HEK293 (cell line): Measurements from ENCODE around the gene ZFHX3.

Experiments
- CTCF ChIA-PET: fragments of 350-600 bp; formaldehyde crosslinking; extraction: SDS; loops from one replicate; lab custom pipeline; 2021; ENCODE audit warnings: antibody characterized with exemption; lab: Yijun Ruan, JAX
- POLR2A ChIA-PET: fragments of 300-600 bp; formaldehyde crosslinking; extraction: SDS; loops from one replicate; lab custom pipeline; 2020; ENCODE audit warnings: antibody characterized with exemption, inconsistent platforms; lab: Yijun Ruan, JAX
- H3K27ac ChIP-seq: fragments of 200-500 bp; sonication (Bioruptor generic); 2 replicates; pipeline ENCODE4 v1.5.1; 2014; ENCODE audit warnings: low read depth, low read length, control low read depth, inconsistent platforms; ENCODE audit errors: extremely low read depth
- H3K36me3 ChIP-seq, 2 experiments: fragments of 200-500 bp in 1 of 2; sonication (Bioruptor generic) in 1 of 2; 1 replicate in 1 of 2; 2 replicates in 1 of 2; pipeline ENCODE4 v1.5.1; 2014 to 2017; ENCODE audit warnings: inconsistent platforms in 2 of 2, low read length in 2 of 2; ENCODE audit not compliant: control insufficient read depth in 2 of 2, insufficient read depth in 1 of 2
- H3K4me1 ChIP-seq: fragments of 200-500 bp; sonication (Bioruptor generic); 2 replicates; pipeline ENCODE4 v1.5.1; 2014; ENCODE audit warnings: mild to moderate bottlenecking, low read length, inconsistent platforms; ENCODE audit not compliant: control insufficient read depth, insufficient read depth
- H3K4me3 ChIP-seq: 2 replicates; pipeline ENCODE4 v1.5.1; 2011; ENCODE audit warnings: low read depth, mild to moderate bottlenecking, control low read depth, low read length, moderate library complexity
- H3K9me3 ChIP-seq: fragments of 200-500 bp; sonication (Bioruptor generic); 2 replicates; pipeline ENCODE4 v1.5.1; 2014; ENCODE audit warnings: low read depth, low read length, inconsistent platforms; ENCODE audit not compliant: control insufficient read depth, insufficient read depth
- EGR2 ChIP-seq: fragments of 450-650 bp; formaldehyde crosslinking; IDR thresholded peaks from 2 replicates; pipeline ENCODE4 v1.5.1; 2016; ENCODE audit warnings: low read depth, missing biosample characterization, missing genetic modification characterization
- KLF1 ChIP-seq: fragments of 450-650 bp; formaldehyde crosslinking; IDR thresholded peaks from 2 replicates; pipeline ENCODE4 v1.5.1; 2016; ENCODE audit warnings: missing biosample characterization, missing genetic modification characterization
- KLF7 ChIP-seq: fragments of 450-650 bp; formaldehyde crosslinking; IDR thresholded peaks from 2 replicates; pipeline ENCODE4 v1.5.1; 2016; ENCODE audit warnings: missing biosample characterization, missing genetic modification characterization, borderline replicate concordance
- PRDM1 ChIP-seq: fragments of 450-650 bp; formaldehyde crosslinking; IDR thresholded peaks from 2 replicates; pipeline ENCODE4; 2016; ENCODE audit warnings: missing biosample characterization, missing genetic modification characterization
- ZEB2 ChIP-seq: fragments of 450-650 bp; formaldehyde crosslinking; IDR thresholded peaks from 2 replicates; pipeline ENCODE4 v1.5.1; 2016; ENCODE audit warnings: missing biosample characterization, missing genetic modification characterization
- ZFP37 ChIP-seq: fragments of 450-650 bp; formaldehyde crosslinking; IDR thresholded peaks from 2 replicates; pipeline ENCODE4 v1.5.1; 2016; ENCODE audit warnings: missing biosample characterization, missing genetic modification characterization
- ZNF157 ChIP-seq: fragments of 450-650 bp; formaldehyde crosslinking; IDR thresholded peaks from 2 replicates; pipeline ENCODE4 v1.5.1; 2016; ENCODE audit warnings: missing biosample characterization, missing genetic modification characterization
- ZNF174 ChIP-seq: fragments of 450-650 bp; formaldehyde crosslinking; IDR thresholded peaks from 2 replicates; pipeline ENCODE4 v1.5.0; 2017; ENCODE audit warnings: missing biosample characterization, mild to moderate bottlenecking, missing genetic modification characterization
- ZNF2 ChIP-seq: fragments of 450-650 bp; formaldehyde crosslinking; IDR thresholded peaks from 2 replicates; pipeline ENCODE4 v1.5.1; 2016; ENCODE audit warnings: missing biosample characterization, missing genetic modification characterization
- ZNF211 ChIP-seq: fragments of 450-650 bp; formaldehyde crosslinking; IDR thresholded peaks from 2 replicates; pipeline ENCODE4 v1.5.1; 2016; ENCODE audit warnings: low read depth, missing biosample characterization, missing genetic modification characterization
- ZNF221 ChIP-seq: fragments of 450-650 bp; formaldehyde crosslinking; IDR thresholded peaks from 2 replicates; pipeline ENCODE4 v1.5.1; 2017; ENCODE audit warnings: missing biosample characterization, missing genetic modification characterization, borderline replicate concordance
- ZNF23 ChIP-seq: fragments of 450-650 bp; formaldehyde crosslinking; IDR thresholded peaks from 2 replicates; pipeline ENCODE4 v1.5.1; 2016; ENCODE audit warnings: missing biosample characterization, missing genetic modification characterization, borderline replicate concordance
- ZNF26 ChIP-seq: fragments of 450-650 bp; formaldehyde crosslinking; IDR thresholded peaks from 2 replicates; pipeline ENCODE4 v1.5.1; 2016; ENCODE audit warnings: missing biosample characterization, missing genetic modification characterization
- ZNF280D ChIP-seq: fragments of 450-650 bp; formaldehyde crosslinking; IDR thresholded peaks from 2 replicates; pipeline ENCODE4 v1.5.1; 2016; ENCODE audit warnings: missing biosample characterization, missing genetic modification characterization
- ZNF311 ChIP-seq: fragments of 450-650 bp; formaldehyde crosslinking; IDR thresholded peaks from 2 replicates; pipeline ENCODE4 v1.5.1; 2017; ENCODE audit warnings: missing biosample characterization, missing genetic modification characterization, borderline replicate concordance
- ZNF394 ChIP-seq: fragments of 450-650 bp; formaldehyde crosslinking; IDR thresholded peaks from 2 replicates; pipeline ENCODE4 v1.5.1; 2016; ENCODE audit warnings: missing biosample characterization, missing genetic modification characterization, mild to moderate bottlenecking, moderate library complexity, borderline replicate concordance
- ZNF398 ChIP-seq: fragments of 450-650 bp; formaldehyde crosslinking; IDR thresholded peaks from 2 replicates; pipeline ENCODE4 v1.5.1; 2017; ENCODE audit warnings: missing biosample characterization, missing genetic modification characterization
- ZNF423 ChIP-seq: fragments of 450-650 bp; formaldehyde crosslinking; IDR thresholded peaks from 2 replicates; pipeline ENCODE4 v1.5.1; 2016; ENCODE audit warnings: missing biosample characterization, missing genetic modification characterization
- ZNF610 ChIP-seq: fragments of 450-650 bp; formaldehyde crosslinking; IDR thresholded peaks from 2 replicates; pipeline ENCODE4 v1.5.1; 2016; ENCODE audit warnings: missing biosample characterization, missing genetic modification characterization, borderline replicate concordance
- ZNF658 ChIP-seq: fragments of 450-650 bp; formaldehyde crosslinking; IDR thresholded peaks from 2 replicates; pipeline ENCODE4; 2016; ENCODE audit warnings: missing biosample characterization, missing genetic modification characterization
- ZNF670 ChIP-seq: fragments of 450-650 bp; formaldehyde crosslinking; IDR thresholded peaks from 2 replicates; pipeline ENCODE4 v1.5.1; 2016; ENCODE audit warnings: missing biosample characterization, missing genetic modification characterization, low read depth

ZFHX3 gene

GRCh38 chr16:72876221-72876620, 171.7 kb downstream of the ZFHX3 start:
- ChIA-PET POLR2A (no interaction called here), CTCF (interaction anchor here (1.1 kb wide), 1 partner anchor 86 kb away, joined by 4 read pairs; no protein-coding TSS in a partner anchor)
- no peak overlapping the region for H3K4me3 ChIP-seq
- no peaks in the 10 kb centered on the region for H3K9me3 ChIP-seq
- no peaks in the 10 kb centered on the region for H3K36me3 ChIP-seq
- H3K27ac ChIP-seq, result no peak overlapping the region
- no peak for TF ChIP-seq PRDM1
- no peak for TF ChIP-seq ZNF221 (tag by site-specific recombination)
- no peak for TF ChIP-seq KLF7 (tag by site-specific recombination)
- no peak for TF ChIP-seq ZNF23 (tag by site-specific recombination)
- no peak for TF ChIP-seq ZNF610 (tag by site-specific recombination)
- no peak for TF ChIP-seq ZNF26 (tag by site-specific recombination)
- no peak for TF ChIP-seq ZNF280D (tag by site-specific recombination)
- TF ChIP-seq ZNF174, result no peak
- no peak for TF ChIP-seq KLF1
- TF ChIP-seq ZNF2 (tag by site-specific recombination), result no peak
- TF ChIP-seq ZNF658 (tag by site-specific recombination), result no peak
- H3K4me1 ChIP-seq, result peaks cover 9% of the 10 kb centered on the region; the same call in 1 of the 2 replicates

- Histone ChIP-seq H3K36me3 (no peaks in the 10 kb centered on the region), H3K9me3 (no peaks in the 10 kb centered on the region), H3K4me3 (no peak overlapping the region), H3K27ac (no peak overlapping the region), H3K4me1 (peaks cover 9% of the 10 kb centered on the region; the same call in 1 of the 2 replicates)
- CTCF ChIA-PET, result interaction anchor here (0.8 to 1.1 kb wide), 2 partner anchors 18 to 87 kb away, joined by 4 read pairs; no protein-coding TSS in a partner anchor
- TF ChIP-seq ZFP37 (tag by site-specific recombination) (no peak), ZNF394 (no peak), ZEB2 (no peak), ZNF398 (tag by site-specific recombination) (no peak), ZNF311 (tag by site-specific recombination) (no peak), ZNF670 (tag by site-specific recombination) (no peak), ZNF157 (tag by site-specific recombination) (no peak), EGR2 (no peak), ZNF211 (no peak), ZNF423 (tag by site-specific recombination) (no peak)
- POLR2A ChIA-PET, result no interaction called here
These were observed 172.5 kb downstream of the ZFHX3 start for GRCh38 chr16:72875291-72876031.
